ENCODE data around the gene HNRNPLL.
"Not testable (repeated sequence)": the region's sequence is repeated elsewhere in the genome, so short reads cannot be mapped to it uniquely, and the experiment has no call there.

Gene HNRNPLL

DNA sequence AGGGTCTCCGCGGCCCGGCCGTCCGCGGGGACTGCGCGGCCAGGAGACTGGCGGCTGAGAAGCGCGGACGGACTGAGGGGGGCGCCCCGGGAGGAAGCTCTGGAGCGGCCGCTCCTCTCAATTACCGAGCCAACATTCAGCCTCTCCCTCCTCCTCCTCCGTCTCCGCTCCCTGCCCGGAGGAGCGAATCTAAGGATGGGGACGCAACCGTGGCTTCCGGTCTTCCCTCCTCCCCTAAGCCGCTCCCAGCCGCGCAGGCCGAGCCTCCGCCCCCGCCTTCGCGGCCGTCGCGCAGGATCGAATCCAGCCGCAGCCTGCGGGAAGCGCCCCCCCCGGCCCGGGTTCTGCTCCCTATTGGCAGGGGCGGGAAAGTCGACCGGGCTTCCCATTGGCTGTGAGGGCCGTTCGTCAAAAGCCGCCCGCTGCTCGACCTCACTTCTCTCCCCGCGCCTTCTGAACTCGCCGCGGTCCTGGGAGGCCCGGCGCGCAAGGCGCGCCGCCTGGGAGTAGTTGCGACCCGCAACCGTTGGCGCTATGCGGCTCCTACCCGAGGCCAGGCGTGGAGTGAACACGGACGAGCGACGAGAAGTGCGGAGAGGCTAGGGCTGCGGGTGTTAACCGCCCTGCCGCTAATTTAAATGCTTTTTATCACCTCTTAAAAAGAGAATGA is at the start of gene HNRNPLL:
HNRNPLL (minus strand) TSS at position 197 of the 670 bp plus-strand sequence. CDS start 302 bp downstream, outside the sequence.
- peak; percentile 99 for DNase-seq

DNA sequence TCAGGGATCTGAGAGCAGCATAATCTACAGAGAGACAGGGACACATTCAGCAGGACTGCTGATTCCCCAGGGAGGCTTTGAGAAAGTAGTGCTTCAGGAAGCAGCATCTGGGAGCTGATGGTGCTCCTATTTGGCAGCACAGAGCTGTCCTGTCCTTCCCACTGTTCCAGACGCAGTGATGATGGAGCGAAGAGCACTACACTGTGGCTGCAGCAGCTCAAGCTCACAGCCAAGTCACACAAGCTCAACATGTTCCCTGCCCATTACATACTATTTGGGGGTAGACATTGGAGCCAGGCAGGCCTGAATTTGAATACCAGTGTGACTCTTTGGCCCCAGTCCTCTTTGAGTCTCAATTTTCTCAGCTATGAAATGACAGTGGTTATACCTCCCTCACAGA is 48.0 kb upstream of the HNRNPLL start:
- DNase-seq = no peak

DNA sequence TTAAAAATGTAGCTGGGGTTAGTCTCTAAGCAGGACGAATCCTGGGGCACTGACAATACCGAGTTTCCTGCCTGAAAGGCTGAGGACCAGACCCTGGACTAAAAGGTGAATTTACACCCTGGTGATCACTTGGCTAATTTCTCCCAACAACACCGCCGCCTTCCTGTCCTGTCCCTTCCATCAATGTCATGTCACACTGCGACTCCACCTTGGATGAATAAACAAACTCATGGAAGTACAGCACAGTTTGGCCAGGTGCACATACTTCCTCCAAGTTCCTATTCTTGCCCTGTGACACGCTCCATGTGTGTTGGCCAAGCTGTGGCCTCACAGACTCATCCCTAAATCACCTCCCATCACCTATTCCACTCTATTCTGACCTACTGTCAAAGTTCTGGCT is 47.3 kb upstream of the HNRNPLL start:
- no peak for DNase-seq

DNA sequence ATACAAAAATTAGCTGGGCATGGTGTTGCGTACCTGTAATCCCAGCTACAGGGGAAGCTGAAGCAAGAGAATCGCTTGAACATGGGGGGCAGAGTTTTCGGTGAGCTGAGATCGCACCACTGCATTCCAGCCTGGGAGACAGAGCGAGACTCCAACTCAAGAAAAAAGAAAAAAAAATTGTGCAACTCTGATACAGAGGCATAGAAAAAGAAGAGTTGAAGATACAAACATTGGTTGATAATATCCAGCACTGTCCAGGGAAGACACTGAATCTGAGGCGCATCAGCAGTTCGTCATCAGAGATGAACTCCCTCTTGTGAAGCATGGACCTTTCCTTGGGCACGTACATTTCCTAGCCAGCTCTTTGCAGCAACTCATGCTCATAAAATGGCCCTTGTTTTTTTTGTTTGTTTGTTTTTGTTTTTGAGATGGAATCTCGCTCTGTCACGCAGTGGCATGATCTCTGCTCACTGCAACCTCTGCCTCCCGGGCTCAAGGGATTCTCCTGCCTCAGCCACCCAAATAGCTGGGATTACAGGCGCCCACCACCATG is 46.5 kb upstream of the HNRNPLL start:
- no peak for DNase-seq

DNA sequence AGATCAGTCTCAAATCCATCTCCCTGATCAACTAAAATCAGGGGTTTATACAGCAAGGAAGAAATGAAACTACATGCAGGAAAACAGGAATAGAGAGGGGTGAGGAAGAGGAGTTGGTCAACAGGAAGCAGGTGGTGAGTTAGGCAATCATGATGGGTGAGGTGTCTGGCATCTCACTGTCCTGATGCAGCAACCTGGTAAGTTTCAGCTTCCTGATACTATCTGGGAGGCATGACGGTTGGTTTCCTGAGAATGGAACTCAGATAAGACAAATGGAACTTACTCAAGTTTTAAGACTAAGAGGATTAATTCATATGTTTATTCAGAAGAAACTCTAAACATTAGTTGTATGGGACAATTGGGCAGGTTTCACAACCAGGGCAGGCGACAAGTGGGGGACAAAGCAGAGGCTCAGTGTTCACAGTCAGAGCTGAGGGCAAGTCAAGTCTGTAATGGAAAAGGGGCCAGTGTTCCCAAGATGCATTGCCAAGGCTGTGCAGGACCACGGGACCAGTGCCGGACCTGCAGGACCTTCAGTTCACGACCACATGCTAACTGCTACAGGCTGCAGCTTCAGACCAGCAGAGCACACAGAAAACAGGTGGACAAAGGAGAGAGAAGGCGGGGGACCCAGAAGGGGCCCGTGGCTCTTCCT is 45.5 kb upstream of the HNRNPLL start:
- DNase-seq = no peak

DNA sequence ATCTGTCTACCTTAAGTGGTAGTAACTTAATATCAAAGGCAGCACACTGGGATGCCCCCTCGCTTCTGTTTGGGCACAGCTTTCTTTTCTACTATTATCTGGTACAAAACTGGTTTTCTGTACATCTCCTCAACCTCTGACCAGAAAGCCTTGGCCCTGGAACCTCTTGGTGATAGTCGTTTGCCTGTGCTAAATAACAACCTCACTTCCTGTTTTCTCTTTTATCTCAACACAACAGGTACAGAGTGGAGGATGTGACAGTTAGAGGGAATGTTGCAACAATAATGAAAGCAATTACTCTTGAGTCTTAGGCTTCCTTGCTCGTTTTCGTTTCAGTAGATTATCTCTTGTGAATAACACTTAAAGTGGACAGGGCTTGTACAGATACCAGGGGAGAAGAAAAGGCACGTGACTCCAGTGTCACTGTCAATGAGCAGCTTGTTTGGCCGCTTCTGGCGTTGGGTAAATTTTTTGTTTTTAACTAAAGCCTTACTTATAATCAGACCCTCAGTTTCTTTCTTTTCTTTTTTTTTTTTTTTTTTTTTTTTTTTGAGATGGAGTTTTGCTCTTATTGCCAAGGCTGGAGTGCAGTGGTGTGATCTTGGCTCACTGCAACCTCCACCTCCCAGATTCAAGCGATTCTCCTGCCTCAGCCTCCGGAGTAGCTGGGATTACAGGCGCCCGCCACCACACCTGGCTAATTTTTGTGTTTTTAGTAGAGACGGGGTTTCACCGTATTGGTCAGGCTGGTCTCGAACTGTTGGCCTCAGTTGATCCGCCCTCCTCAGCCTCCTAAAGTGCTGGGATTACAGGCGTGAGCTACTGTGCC is 41.2 kb upstream of the HNRNPLL start:
- DNase-seq = not testable (repeated sequence)

DNA sequence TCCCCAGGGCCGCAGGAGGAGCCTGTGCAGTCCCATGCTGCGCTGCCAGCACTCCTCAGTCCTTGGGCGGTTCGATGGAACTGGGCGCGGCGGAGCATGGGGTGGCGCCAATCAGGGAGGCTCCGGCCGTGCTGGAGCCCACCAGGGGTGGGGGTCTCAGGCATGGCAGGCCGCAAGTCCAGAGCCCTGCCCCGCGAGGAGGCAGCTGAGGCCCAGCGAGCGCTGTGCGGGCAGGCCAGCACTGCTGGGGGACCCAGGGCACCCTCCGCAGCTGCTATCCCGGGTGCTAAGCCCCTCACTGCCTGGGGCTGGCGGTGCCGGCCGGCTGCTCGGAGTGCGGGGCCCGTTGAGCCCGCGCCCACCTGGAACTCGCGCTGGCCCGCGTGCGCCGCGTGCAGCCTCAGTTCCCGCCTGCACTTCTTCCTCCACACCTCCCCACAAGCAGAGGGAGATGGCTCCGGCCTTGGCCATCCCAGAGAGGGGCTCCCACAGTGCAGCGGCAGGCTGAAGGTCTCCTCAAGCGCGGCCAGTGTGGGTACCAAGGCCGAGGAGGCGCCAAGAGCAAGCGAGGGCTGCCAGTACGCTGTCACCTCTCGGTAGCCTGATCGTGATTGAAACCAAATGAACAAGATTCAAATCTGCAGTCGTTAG is 40.4 kb upstream of the HNRNPLL start:
- no peak for DNase-seq

DNA sequence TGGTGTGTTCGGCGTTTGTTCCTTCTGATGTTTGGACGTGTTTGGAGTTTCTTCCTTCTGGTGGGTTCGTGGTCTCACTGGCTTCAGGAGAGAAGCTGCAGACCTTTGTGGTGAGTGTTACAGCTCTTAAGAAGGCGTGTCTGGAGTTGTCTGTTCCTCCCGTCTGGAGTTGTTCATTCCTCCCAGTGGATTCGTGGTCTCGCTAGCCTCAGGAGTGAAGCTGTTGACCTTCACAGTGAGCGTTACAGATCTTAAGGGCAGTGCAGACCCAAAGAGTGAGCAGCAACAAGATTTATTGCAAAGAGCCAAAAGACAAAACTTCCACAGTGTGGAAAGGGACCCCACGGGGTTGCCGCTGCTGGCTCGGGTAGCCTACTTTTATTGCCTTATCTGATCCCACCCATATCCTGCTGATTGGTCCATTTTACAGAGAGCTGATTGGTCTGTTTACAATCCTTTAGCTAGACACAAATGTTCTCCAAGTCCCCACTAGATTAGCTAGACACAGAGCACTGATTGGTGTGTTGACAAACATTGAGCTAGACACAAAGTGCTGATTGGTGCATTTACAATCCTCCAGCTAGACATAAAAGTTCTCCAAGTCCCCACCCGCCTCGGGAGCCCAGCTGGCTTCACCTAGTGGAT is 39.8 kb upstream of the HNRNPLL start:
- DNase-seq = not testable (repeated sequence)

DNA sequence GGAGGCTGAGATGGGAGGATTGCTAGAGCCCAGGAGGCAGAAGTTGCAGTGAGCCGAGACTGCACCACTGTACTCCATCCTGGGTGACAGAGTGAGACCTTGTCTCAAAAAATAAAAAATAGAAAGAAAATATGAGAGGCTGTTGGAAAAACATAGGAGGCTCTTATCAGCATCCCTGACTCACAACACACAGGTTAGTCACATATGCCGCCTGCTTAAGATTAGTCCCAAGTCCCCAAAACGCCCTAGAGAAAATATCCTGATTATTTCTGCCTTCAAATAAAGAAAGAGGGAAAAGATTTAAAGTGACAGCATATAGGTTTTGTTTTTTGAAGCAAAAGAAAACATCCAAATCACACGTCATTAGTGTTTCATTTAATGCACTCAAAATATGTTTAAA is 33.3 kb upstream of the HNRNPLL start:
- no peak for DNase-seq

DNA sequence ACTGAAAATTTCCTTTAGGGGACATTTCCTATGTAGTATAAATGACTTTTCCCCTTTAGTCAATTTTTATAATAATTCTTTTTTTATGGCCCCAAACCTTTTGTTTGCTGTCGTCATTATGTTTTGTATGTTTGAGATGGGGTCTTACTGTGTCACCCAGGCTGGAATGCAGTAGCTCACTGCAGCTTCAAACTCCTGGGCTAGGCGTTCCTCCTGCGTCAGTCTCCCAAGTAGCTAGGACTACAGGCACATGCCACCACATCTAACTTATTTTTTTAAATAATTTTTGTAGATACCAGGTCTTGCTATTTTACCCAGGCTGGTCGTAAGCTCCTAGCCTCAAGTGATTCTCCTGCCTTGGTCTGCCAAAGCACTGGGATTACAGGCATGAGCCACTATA is 32.4 kb upstream of the HNRNPLL start:
- DNase-seq = no peak

DNA sequence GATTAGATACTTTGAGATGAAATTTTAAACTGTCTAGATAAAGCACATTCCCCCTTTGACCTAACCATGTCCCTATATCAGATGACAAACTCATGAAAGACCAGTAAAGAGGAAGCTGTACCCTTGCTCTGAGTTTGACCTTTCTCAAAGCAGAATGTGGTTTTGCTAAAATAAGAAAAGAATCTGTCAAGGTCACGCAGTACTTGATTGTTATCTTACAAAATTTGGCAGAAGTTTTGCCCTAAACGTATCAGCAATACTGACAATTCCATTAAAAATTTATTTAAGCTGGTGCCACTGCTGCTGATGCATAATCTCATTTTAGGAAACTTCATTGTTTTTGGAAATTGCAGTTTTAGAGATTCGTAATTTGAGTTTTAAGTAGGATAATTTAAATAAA is 32.0 kb upstream of the HNRNPLL start:
- DNase-seq = no peak

DNA sequence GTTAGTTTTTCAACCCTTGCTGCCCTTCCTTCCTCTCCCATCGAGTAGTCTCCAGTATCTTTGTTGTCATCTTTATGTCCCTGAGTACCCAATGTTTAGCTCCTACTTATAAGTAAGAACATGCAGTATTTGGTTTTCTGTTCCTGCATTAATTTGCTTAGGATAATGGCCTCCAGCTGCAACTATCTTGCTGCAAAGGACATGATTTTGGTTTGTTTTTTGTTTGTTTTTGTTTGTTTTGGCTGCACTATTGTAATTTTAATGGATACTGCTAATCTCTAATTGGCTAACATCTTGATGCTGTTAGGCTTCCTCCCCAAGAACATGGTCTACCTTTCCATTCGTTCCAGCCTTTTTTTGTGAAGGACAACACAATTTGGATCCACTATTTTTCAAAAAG is 31.2 kb upstream of the HNRNPLL start:
- DNase-seq = no peak

DNA sequence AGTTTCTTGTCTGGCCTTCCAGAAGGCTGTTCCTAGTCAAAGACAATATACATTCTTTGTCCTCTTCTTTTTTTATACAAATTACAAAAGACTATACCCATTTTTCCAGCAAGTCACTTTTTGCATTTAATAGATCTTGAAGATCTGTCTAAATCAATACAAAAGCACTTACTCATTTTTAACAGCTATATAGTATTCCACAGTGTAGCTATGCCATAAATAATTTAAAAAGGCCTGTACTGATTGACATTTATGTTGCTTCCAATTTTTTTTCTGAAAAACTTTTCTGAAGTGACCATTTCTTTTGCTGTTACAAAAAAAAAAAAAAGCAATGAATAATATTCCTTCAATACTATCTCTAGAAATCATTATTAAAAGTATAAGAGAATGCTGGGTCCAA is 30.3 kb upstream of the HNRNPLL start:
- DNase-seq = no peak

DNA sequence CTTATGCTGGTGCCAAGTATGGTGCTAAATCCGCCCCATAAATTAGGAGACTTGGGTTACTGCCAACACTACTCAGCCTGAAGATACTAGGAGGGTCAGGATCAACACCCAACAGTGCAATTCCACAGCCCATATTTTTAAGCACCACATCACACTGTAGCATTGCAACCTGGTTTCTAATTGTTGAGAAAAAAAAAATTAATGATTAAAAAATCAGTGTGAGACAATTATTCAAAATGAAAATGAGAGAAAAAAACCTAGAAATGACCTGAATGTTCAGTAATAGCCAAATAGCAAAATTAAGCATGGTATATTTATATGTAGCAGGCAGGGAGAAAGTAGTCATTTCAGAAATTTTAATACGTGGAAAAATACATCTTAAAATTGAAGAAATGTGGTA is 29.2 kb upstream of the HNRNPLL start:
- DNase-seq = no peak

DNA sequence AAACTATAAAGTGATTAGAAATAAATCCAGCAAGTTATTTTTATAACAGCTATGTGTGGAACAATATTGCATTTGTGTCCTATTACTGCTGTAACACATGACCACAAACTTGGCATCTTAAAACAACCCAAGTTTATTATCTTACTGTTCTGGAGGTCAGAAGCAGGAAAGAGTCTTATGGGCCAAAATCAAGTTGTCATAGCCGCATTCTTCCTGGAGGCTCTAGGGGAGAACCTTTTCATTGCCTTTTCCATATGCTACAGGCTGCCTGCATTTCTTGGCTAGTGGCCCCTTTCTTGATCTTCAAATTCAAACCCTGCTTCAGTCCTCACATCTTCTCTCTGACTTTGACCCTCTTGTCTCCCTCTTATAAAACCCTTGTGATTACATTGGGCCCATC is 27.0 kb upstream of the HNRNPLL start:
- no peak for DNase-seq

DNA sequence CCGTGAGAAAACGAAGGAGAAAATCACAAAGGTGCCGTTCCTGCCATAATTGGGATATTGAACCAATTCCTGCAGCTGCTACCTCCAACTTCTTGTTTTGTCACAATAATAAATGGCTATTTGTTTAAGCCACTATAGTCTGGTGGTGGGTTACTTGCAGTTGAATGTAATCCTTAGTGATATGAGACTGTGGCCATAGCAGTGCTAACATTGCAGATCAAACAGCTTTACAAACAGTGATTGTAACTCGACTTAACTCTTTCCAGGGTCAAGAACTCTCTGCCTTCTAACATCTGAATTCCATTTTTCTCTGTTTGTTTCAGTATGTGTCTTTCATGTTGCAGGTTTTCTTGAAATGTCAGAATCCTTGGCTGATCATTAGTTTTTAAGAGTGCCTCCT is 24.7 kb upstream of the HNRNPLL start:
- no peak for DNase-seq

DNA sequence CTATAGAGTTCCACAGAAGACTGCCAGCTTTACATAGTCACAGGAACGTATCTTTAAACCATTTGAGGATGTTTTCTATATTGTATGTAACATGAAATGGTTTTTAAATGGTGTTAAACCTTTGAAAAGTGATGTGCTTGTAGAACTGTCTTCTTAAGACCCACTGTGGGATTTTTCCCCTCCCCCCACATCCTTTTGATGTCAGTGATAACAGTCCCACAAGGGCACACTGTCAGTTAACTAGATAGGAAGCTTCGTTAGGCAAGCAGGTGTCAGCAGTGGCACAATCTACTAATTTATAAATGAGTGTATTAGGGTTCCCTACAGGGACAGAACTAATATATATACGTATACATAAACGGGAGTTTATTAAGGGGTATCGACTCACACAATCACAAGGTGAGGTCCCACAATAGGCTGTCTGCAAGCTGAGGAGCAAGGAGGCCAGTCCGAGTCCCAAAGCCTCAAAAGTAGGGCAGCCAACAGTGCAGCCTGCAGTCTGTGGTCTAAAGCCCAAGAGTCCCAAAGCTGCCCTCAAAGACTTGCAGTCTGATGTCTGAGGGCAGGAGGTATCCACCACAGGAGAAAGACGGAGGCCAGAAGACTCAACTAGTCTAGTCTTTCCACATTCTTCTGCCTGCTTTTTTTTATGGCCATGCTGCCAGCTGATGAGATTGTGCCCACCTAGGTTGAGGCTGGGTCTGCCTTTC is 23.8 kb upstream of the HNRNPLL start:
- no peak for DNase-seq

DNA sequence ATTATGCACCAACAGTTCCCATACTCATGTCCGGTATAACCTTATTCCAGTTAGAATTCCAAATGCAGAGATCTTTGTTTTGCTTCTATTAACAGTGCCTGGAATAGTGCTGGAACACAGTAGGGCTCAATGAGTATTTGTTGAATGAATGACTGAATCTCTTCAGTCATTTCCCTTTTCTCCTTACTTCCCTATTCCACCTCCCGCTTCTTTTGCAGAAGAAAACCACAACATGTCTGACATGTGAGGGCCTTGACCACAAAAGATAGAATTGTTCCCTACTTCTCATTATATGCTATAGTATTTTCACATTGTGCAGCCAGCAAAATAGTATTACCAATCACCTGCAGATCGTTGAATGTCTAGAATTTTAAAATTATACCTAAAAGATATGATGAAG is 19.5 kb upstream of the HNRNPLL start:
- DNase-seq = no peak

DNA sequence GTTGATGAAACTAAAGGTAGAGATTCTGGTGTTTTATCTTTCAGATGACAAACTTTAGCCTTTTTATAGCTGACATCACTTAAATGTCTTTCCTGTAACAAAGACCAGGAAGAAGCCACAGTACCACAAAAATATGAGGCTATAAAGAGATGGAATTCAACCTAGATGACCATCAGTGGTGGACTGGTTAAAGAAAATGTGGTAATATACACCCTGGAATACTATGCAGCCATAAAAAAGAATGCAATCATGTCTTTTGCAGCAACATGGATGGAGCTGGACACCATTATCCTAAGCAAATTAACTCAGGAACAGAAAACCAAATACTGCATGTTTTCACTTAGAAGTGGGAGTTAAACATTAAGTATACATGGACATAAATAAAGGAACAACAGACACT is 18.3 kb upstream of the HNRNPLL start:
- no peak for DNase-seq

DNA sequence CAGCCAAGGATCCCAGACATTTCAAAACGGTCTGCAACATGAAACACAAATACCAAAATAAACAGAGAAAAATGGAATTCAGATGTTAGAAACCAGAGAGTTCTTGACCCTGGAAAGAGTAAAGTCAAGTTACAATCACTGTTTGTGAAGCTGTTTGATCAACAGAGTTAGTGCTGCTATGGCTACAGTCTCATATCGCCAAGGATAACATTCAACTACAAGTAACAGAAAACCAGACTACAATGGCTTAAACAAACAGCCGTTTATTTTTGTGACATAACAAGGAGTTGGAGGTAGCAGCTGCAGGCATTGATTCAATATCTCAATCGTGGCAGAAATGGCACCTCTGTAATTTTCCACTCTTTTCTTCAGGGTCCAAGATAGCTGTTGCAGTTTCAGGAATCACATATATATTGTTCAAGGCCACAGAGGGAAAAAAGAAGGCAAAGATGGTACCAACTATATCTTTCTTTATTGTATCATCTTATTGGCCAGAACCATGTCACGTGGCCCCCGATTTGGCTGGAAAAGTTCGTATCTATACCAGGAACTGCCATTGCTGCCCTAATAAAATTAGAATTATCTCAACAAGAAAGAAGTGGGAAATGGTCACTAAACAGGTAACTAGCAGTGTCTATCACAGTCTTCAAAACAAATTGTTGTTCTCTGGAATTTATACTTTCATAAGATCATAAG is 17.7 kb upstream of the HNRNPLL start:
- no peak for DNase-seq

DNA sequence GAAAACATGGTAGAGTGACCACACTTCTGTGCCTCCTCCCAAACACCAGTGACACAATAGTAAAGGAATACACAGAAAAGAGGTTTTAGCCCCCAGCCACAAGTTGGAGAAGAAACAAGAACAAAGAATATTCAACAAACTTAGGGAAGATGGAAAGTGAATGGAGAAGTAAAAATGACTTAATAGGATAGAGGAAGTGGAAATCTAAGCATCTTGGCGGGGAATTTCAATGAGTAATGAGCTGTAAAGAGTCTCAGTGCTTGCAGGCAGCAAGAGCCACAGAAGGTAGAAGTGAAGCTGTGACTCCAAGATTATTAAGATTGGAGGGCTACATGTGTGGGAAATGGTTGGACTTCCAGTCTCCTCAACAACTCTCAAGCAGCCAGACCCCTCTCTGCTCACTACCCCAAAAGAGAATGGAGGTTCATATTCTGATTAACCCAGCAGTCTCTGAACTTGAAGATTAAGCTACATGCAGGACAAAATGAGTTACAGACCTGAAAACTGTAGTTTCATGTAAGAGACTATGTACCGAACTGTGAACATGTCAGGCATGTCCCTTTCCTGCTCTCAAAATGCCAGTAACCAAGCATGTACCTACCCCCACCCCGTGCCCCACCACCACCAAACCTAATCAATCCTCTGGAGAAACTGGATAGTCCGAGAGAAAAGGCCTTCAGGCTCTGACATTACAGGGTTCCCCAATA is 16.9 kb upstream of the HNRNPLL start:
- no peak for DNase-seq

Data from left hindlimb (tissue), 1 donor.